Measurements from ENCODE around the gene RAB41. TPM values are rescaled to one million over a fixed set of nuclear protein-coding genes. Genes with fewer than 3 reads are reported as not detected.

Gene RAB41
- polyA plus RNA-seq, result 0.69 TPM in 1 of 2 replicates, not detected in the other

GRCh38 chrX:70281951-70282350, at the start of gene RAB41:
Gene RAB41 (plus strand): TSS chrX:70282172. CDS start chrX:70282218, 46 bp downstream.

GRCh38 chrX:70234355-70234754, 47.6 kb upstream of the RAB41 start, which contains the start of gene AWAT1:
Gene AWAT1 (plus strand): TSS chrX:70234655. CDS start chrX:70234696, 41 bp downstream.

GRCh38 chrX:70260104-70260503, 21.9 kb upstream of the RAB41 start, which contains the start of gene P2RY4:
Gene P2RY4 (minus strand): TSS chrX:70260204. CDS start chrX:70259624, 580 bp downstream.

GRCh38 chrX:70268034-70268433, 13.9 kb upstream of the RAB41 start, which contains the start of gene ARR3:
Gene ARR3 (plus strand): TSS chrX:70268334. CDS start chrX:70269386, 1,052 bp downstream.

GRCh38 chrX:70289793-70290770, 8.1 kb downstream of the RAB41 start, which contains the start of the genes KIF4A and PDZD11:
Gene KIF4A (plus strand): TSS chrX:70290104. CDS start chrX:70290459, 355 bp downstream.
Gene PDZD11 (minus strand): TSS chrX:70289927. CDS start chrX:70289341, 586 bp downstream.

Other genes with a start within 250 kb of the RAB41 start
- gene AWAT2, start 232.2 kb upstream of the RAB41 start, polyA plus RNA-seq, result not detected in 2 replicates
- not detected in 2 replicates for gene OTUD6A, start 219.7 kb upstream of the RAB41 start, polyA plus RNA-seq
- gene IGBP1, start 148.7 kb upstream of the RAB41 start, polyA plus RNA-seq, result 95.5 and 108 TPM in 2 replicates
- gene DGAT2L6, start 104.7 kb upstream of the RAB41 start, polyA plus RNA-seq, result not detected in 2 replicates
- not detected in 2 replicates for gene AWAT1, start 47.5 kb upstream of the RAB41 start, polyA plus RNA-seq
- not detected in 2 replicates for gene P2RY4, start 22.0 kb upstream of the RAB41 start, polyA plus RNA-seq
- gene ARR3, start 13.8 kb upstream of the RAB41 start, polyA plus RNA-seq, result 0.39 TPM in 1 of 2 replicates, not detected in the other
- gene PDZD11, start 7.8 kb downstream of the RAB41 start, polyA plus RNA-seq, result 351 and 377 TPM in 2 replicates
- 0.07 TPM in 1 of 2 replicates, not detected in the other for gene KIF4A, start 7.9 kb downstream of the RAB41 start, polyA plus RNA-seq
- gene GDPD2, start 141.1 kb downstream of the RAB41 start, polyA plus RNA-seq, result 1.0 TPM in 1 of 2 replicates, not detected in the other
- 5.3 and 8.9 TPM in 2 replicates for gene DLG3, start 162.7 kb downstream of the RAB41 start, polyA plus RNA-seq